ENCODE data around the gene ASNSD1. TPM values are rescaled to one million over a fixed set of nuclear protein-coding genes. Genes with fewer than 3 reads are reported as not detected.

The ASNSD1 gene
- total and polyA plus RNA-seq, 9 of the 15 experiments (the other 6 are each of a cell fraction or from before 2014, with no cell fraction given), result 23.9 to 56.4 (median 38.3) TPM

DNA sequence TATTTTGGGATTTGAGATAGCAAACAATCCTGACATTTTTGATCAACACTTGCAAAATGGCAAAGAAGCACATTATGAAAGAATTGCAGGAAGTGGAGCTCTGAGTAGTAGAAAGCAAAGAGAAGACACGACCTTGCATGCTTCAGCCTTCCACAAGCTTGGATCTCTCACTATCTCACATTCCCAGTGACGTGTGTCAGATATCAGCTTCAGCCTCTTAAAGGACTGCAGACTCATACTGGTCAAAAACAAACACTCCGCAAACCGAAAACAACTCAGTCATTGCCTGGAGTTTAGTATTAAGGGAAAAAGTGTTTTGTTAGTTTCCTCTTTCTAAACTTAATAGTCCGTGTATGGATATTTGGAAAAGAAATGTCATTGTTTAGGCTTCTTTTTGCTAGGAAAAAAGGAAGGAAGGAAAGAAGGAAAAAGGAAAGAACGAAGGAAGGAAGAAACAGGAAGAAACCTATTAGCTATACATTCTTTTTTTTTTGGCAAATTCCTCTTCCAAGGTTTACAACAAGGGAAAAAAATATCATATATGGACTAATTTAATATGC is 48.1 kb upstream of the ASNSD1 start (continued):
- TF ChIP-seq PTRF (tag; IDR thresholded peaks at IDR 0.05), result no peak
- TF ChIP-seq MTF1 (CRISPR knock-in tag; IDR thresholded peaks at IDR 0.05; ENCODE audit: borderline replicate concordance), result no peak
- no peak for TF ChIP-seq FIP1L1 (IDR thresholded peaks at IDR 0.05; ENCODE audit: low read depth, low read length, poor library complexity, severe bottlenecking)
- no peak for TF ChIP-seq NELFE (IDR thresholded peaks at IDR 0.05; ENCODE audit: insufficient read depth, insufficient read length)
- no peak for TF ChIP-seq CBX5 (IDR thresholded peaks at IDR 0.05; ENCODE audit: borderline replicate concordance, low read depth)
- no peak for TF ChIP-seq KDM5B (IDR thresholded peaks at IDR 0.05; ENCODE audit: insufficient replicate concordance, low read depth, low read length)
- no peak for TF ChIP-seq PRMT5 (CRISPR knock-in tag; IDR thresholded peaks at IDR 0.05)
- no peak for TF ChIP-seq PHF20 (IDR thresholded peaks at IDR 0.05; ENCODE audit: partially characterized antibody)
- peak; percentile 79; the same call in 1 of the 2 replicates for TF ChIP-seq MAFK (IDR thresholded peaks at IDR 0.05; ENCODE audit: low read length)
- TF ChIP-seq DNMT1 (IDR thresholded peaks at IDR 0.05), result no peak
- no peak for TF ChIP-seq ZFPM2 (CRISPR knock-in tag; IDR thresholded peaks at IDR 0.05)
- TF ChIP-seq ZNF695 (CRISPR knock-in tag; IDR thresholded peaks at IDR 0.05), result no peak
- TF ChIP-seq ZNF124 (CRISPR knock-in tag; IDR thresholded peaks at IDR 0.05), result no peak
- no peak for TF ChIP-seq ZC3H8 (IDR thresholded peaks at IDR 0.05)
- TF ChIP-seq ZNF717 (CRISPR knock-in tag; IDR thresholded peaks at IDR 0.05), result no peak
- TF ChIP-seq ZNF707 (CRISPR knock-in tag; conservative IDR thresholded peaks at IDR 0.05), result no peak
- TF ChIP-seq PTTG1 (tag; IDR thresholded peaks at IDR 0.05; ENCODE audit: low read depth), result no peak
- TF ChIP-seq VEZF1 (CRISPR knock-in tag; IDR thresholded peaks at IDR 0.05), result no peak
- TF ChIP-seq, protein P1, sequence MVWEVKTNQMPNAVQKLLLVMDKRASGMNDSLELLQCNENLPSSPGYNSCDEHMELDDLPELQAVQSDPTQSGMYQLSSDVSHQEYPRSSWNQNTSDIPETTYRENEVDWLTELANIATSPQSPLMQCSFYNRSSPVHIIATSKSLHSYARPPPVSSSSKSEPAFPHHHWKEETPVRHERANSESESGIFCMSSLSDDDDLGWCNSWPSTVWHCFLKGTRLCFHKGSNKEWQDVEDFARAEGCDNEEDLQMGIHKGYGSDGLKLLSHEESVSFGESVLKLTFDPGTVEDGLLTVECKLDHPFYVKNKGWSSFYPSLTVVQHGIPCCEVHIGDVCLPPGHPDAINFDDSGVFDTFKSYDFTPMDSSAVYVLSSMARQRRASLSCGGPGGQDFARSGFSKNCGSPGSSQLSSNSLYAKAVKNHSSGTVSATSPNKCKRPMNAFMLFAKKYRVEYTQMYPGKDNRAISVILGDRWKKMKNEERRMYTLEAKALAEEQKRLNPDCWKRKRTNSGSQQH (CRISPR knock-in tag; IDR thresholded peaks at IDR 0.05), result no peak
- 0 out of 2 replicates have a peak, but pooled peaks have one; percentile 30 for TF ChIP-seq BHLHE40 (IDR thresholded peaks at IDR 0.05; ENCODE audit: low read length)
- TF ChIP-seq NR2C1 (IDR thresholded peaks at IDR 0.05), result no peak
- TF ChIP-seq NR2C1 (tag; IDR thresholded peaks at IDR 0.05), result no peak
- no peak for TF ChIP-seq L3MBTL2 (IDR thresholded peaks at IDR 0.05)
- peak; percentile 59; the same call in 1 of the 2 replicates for TF ChIP-seq PML (IDR thresholded peaks at IDR 0.05; ENCODE audit: low read length)
- TF ChIP-seq, protein P2, sequence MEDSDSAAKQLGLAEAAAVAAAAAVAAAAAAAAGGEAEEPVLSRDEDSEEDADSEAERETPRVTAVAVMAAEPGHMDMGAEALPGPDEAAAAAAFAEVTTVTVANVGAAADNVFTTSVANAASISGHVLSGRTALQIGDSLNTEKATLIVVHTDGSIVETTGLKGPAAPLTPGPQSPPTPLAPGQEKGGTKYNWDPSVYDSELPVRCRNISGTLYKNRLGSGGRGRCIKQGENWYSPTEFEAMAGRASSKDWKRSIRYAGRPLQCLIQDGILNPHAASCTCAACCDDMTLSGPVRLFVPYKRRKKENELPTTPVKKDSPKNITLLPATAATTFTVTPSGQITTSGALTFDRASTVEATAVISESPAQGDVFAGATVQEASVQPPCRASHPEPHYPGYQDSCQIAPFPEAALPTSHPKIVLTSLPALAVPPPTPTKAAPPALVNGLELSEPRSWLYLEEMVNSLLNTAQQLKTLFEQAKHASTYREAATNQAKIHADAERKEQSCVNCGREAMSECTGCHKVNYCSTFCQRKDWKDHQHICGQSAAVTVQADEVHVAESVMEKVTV (CRISPR knock-in tag; IDR thresholded peaks at IDR 0.05), result no peak
- 0 out of 2 replicates have a peak, but pooled peaks have one; percentile 65 for TF ChIP-seq RNF2 (IDR thresholded peaks at IDR 0.05)
- TF ChIP-seq RBBP5 (IDR thresholded peaks at IDR 0.05; ENCODE audit: borderline replicate concordance, insufficient read depth, low read length, poor library complexity, severe bottlenecking), result no peak
- peak; percentile 76 for TF ChIP-seq MAFF (IDR thresholded peaks at IDR 0.05; ENCODE audit: low read length)
